ENCODE measurements around the gene DLAT.

The DLAT gene

DNA sequence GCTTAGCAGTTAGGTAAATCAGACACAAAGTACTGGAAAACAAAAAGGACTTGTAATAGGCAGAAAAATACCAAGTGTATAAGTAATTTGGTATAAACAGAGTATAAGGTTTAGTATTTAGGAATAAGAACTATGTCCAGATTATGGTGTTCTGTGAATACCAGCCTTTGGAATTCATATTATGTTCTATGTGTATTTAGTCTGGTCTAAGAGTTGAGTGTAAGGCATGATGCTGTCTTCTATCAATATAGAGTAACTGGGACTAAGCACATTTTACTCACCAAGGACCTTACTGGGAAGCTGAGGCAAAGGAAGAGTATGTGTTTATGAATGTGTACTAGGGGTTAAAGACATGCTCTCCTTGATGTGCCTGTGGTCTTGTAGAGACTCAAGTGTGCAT is 71.0 kb downstream of the DLAT start:
- peaks cover 4 to 16% of the 10 kb centered on the region in 2 donors for H3K4me1 Mint-ChIP-seq
- H3K9me3 Mint-ChIP-seq = no peaks in the 10 kb centered on the region
- peaks cover 33 to 51% of the 10 kb centered on the region in 2 donors for H3K36me3 Mint-ChIP-seq
- no peak overlapping the region for H3K4me3 Mint-ChIP-seq
- no peak overlapping the region for H3K27ac Mint-ChIP-seq
- ATAC-seq (replicated peaks) (no peak), DNase-seq (no peak)
- H3K27me3 Mint-ChIP-seq = no peaks in the 10 kb centered on the region

DNA sequence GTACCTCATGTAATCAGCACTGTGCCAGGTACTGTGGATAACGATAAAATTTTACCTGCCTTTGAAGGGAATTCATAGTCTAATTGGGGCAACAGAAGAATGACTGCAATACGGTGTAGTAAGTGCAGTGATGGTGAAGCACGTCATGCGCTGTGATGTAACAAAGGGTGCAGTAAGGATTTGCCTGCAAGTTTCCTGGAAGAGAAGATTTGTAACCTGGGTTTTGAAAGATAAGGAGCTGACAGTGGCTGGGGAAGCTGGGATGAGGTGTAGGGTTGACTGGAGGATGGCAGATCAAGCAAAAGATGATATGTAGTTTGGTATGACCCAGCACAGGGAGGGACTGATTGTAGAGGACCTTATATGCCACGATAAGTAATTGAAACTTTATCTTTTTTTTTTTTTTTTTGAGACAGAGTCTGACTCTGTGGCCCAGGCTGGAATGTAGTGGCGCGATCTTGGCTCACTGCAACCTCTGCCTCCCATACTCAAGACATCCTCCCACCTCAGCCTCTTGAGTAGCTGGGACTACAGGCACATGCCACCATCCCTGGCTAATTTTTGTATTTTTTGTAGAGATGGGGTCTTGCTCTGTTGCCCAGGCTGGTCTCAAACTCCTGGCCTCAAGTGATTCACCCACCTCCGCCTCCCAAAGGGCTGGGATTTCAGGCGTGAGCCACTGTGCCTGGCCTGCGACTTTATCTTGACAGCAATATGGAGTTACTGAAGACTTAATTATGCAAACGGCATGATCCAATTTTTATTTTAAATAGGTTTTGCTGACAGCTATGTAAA is 72.7 kb downstream of the DLAT start:
- H3K27me3 Mint-ChIP-seq = no peaks in the 10 kb centered on the region
- H3K9me3 Mint-ChIP-seq = no peaks in the 10 kb centered on the region
- ATAC-seq (replicated peaks) (no peak), DNase-seq (no peak)
- no peak overlapping the region for H3K27ac Mint-ChIP-seq
- peaks cover 22 to 35% of the 10 kb centered on the region in 2 donors for H3K36me3 Mint-ChIP-seq
- H3K4me1 Mint-ChIP-seq = peaks cover 4 to 16% of the 10 kb centered on the region in 2 donors
- no peak overlapping the region for H3K4me3 Mint-ChIP-seq

DNA sequence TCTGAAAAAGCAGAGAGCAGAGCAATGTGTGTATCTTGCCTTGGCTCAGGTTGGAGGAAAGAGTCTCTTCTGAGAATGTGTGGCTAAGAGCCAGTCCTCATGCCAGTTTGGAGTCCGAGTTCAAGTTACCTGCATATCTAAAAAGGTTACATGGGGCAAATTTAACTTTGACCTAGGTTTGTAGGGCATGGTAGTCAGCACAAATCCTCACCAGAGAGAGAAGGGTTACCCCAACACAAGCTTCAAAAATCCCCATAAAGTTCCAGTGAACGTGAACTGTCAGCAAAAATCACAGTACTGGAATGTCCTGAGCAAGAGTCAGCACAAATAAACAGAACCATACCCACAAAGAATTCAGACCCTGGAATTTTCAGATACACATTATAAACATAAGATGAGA is 75.3 kb downstream of the DLAT start:
- no peak overlapping the region for H3K4me3 Mint-ChIP-seq
- H3K27me3 Mint-ChIP-seq = no peaks in the 10 kb centered on the region
- H3K9me3 Mint-ChIP-seq = no peaks in the 10 kb centered on the region
- H3K36me3 Mint-ChIP-seq = peaks cover 20 to 31% of the 10 kb centered on the region in 2 donors
- ATAC-seq (replicated peaks) = peak; percentile 61 to 68
- peak overlapping the region; percentile 78 for H3K27ac Mint-ChIP-seq
- H3K4me1 Mint-ChIP-seq = peaks cover 10 to 22% of the 10 kb centered on the region in 2 donors
- DNase-seq = no peak

DNA sequence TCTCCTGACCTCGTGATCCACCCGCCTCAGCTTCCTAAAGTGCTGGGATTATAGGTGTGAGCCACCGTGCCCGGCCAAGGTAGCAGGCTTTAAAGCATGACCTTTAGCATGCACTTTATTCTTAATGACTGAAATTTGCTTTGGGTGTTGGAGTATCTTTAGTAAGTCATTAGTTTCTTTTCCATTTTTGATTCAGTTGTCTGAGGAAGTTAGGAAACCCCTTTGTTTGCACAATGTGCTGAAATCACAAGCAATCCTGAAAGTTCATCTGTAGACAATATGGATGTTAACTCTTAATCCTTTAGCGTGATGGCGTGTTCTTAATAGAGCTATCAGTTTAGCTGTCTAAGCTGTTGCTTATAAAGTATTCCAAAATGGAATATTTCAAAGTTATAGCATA is 78.2 kb downstream of the DLAT start:
- Mint-ChIP-seq H3K27me3 (no peaks in the 10 kb centered on the region), H3K36me3 (peaks cover 6 to 10% of the 10 kb centered on the region in 2 donors), H3K4me1 (peaks cover 10 to 22% of the 10 kb centered on the region in 2 donors), H3K27ac (no peak overlapping the region), H3K9me3 (no peaks in the 10 kb centered on the region), H3K4me3 (no peak overlapping the region)
- ATAC-seq (replicated peaks) = peak; percentile 34 to 67
- DNase-seq = no peak

DNA sequence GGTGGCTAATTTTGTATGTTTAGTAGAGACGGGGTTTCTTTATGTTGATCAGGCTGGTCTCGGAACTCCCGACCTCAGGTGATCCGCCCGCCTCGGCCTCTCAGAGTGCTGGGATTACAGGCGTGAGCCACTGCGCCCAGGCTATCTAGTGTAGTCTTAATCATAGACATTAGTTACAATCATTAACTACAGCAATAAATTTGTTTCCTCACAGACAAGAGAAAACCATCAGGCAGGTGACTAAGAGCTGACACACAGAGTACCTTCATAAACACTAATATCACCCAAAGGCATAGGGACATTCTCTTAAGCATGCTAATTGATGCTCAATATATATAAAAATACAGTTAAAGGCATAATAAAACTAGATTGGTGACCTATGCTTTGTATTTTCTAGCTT is 80.9 kb downstream of the DLAT start:
- H3K4me1 Mint-ChIP-seq = peaks cover 6 to 7% of the 10 kb centered on the region in 2 donors
- no peak overlapping the region for H3K27ac Mint-ChIP-seq
- no peak overlapping the region for H3K4me3 Mint-ChIP-seq
- peaks cover 9 to 12% of the 10 kb centered on the region in 2 donors for H3K36me3 Mint-ChIP-seq
- no peaks in the 10 kb centered on the region for H3K27me3 Mint-ChIP-seq
- no peaks in the 10 kb centered on the region for H3K9me3 Mint-ChIP-seq
- no peak for DNase-seq
- ATAC-seq (replicated peaks) = no peak

Data from stimulated activated naive B cell treated with anti-CD40 and anti-IgM and Interleukin-4, amounts not matched to agents 10 μg/mL and 1 μg/mL and 100 μg/mL, for 72 hours (primary cell).